NCI-H524 treated with DMSO at 0.1 percent for 48 hours (cell line): ENCODE results near the gene ENPP6.
"Not testable (repeated sequence)": the region's sequence is repeated elsewhere in the genome, so short reads cannot be mapped to it uniquely, and the experiment has no call there.

Experiments
- DNase-seq: peaks from one replicate; lab custom pipeline; 2025; lab: John Stamatoyannopoulos, UW

ENPP6 gene

GRCh38 chr4:184061582-184061981, 156.1 kb downstream of the ENPP6 start:
- no peak for DNase-seq

- no peak for DNase-seq
These were observed 158.6 kb downstream of the ENPP6 start for GRCh38 chr4:184059099-184059498.

- DNase-seq = no peak
These were observed 159.6 kb downstream of the ENPP6 start for GRCh38 chr4:184058026-184058425.

- DNase-seq = no peak
These were observed 160.8 kb downstream of the ENPP6 start for GRCh38 chr4:184056877-184057276.

- no peak for DNase-seq
These were observed 164.2 kb downstream of the ENPP6 start for GRCh38 chr4:184053434-184053833.

- DNase-seq = no peak
These were observed 165.1 kb downstream of the ENPP6 start for GRCh38 chr4:184052616-184053015.

GRCh38 chr4:184051262-184051661, 166.4 kb downstream of the ENPP6 start:
- DNase-seq = not testable (repeated sequence)

GRCh38 chr4:184046148-184046547, 171.5 kb downstream of the ENPP6 start:
- no peak for DNase-seq

- no peak for DNase-seq
These were observed 176.5 kb downstream of the ENPP6 start for GRCh38 chr4:184041156-184041555.

GRCh38 chr4:184039963-184040383, 177.7 kb downstream of the ENPP6 start:
- DNase-seq = no peak
